HG03354 (cell line): ENCODE results near the gene COBL.

Source experiments
- ATAC-seq: cut with Tn5 transposase; IDR thresholded peaks from one replicate; pipeline ENCODE4 v1.9.1; 2021; ENCODE audit warnings: mild to moderate bottlenecking; ENCODE audit not compliant: unreplicated experiment, poor library complexity, severe bottlenecking

COBL gene

DNA sequence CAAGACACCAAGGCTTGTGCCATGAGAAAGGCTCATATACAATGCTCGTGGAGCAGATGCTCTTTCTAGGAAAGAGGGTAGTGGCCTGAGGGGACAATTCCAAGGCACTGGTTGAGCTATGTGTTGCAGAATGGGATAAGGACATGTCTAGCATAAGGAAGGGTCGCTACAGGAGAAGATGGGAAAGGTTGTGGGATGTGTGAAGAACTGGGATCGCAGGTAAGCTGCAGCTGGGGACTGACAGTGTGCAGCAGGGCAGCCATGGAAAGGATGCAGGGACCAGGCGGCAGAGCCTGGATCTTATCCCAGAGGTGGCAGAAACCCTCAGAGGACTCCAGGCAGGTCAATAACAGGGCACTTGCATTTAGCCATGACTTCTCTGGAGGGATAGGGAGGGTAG, 56.1 kb downstream of the COBL start:
- ATAC-seq, result no peak

- ATAC-seq, result no peak
Measured at GRCh38 chr7:51259766-51260165, 56.8 kb downstream of the COBL start.

GRCh38 chr7:51256916-51257315, 59.7 kb downstream of the COBL start:
- ATAC-seq, result no peak

GRCh38 chr7:51256209-51256781, 60.3 kb downstream of the COBL start:
- no peak for ATAC-seq

DNA sequence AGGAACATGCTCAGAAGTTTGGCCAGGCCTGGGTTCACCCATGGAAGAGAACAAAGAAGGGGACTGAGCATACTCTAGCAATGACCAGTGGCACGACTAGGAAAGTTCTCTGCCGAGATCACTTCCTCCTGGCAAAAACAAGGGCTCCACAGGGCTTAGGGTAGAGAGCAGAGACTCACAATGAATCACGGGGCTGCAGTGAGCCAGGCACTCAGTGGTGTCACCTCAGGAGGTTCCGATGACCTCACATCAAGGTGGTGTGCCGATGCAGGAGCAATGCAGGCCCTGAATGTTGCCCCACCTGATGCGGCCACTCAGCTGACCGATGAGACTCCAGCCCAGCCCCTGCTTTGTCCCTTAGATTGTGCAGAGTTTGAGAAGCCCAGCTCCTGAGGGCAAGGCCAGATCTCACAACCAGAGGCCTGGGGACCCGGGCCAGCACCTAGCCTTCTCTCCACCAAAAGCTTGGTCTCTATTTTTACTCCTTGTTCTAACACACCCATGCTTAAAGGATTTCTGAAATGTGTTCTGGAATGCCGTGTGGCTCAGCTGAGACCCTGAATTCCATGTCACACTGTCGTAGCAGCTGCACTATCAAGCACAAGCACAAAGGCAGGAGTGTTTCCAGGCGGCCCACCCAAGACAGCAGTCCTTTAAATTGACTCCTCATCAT, 60.9 kb downstream of the COBL start:
- ATAC-seq, result no peak

DNA sequence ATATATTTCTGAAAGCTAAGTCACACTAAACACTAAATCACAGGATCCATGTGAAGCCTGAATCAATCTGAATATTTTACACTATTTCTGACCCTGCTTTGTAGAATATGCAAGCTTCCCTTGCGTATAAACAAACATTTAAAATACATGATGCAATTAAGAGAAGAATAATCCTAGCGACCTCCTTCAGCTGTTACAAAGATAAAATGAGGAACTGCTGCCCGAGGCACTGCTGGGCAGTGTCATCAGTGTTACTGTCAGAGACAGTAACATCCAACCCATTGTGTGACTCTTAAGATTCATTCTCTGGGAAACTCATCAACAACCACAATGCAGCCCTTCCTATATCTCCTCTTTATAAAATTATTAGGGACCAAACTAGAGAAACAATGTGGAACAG, 61.6 kb downstream of the COBL start:
- no peak for ATAC-seq

DNA sequence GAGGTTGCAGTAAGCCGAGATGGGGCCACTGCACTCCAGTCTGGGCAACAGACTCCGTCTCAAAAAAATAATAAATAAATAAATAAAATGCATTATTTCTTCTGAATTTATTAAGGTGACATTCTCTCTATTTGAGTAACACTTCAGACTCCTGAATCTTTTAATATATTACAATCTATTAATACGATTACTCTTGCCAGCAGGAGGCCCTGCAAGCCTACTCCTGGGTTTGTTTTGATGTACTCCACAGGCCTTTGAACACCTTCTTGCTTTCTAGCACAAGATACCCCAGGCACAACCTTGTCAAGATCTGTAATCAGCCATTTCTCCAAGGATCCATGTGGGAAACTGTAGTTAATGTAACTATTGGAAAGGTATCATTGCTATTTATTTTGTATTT, 63.5 kb downstream of the COBL start:
- no peak for ATAC-seq

DNA sequence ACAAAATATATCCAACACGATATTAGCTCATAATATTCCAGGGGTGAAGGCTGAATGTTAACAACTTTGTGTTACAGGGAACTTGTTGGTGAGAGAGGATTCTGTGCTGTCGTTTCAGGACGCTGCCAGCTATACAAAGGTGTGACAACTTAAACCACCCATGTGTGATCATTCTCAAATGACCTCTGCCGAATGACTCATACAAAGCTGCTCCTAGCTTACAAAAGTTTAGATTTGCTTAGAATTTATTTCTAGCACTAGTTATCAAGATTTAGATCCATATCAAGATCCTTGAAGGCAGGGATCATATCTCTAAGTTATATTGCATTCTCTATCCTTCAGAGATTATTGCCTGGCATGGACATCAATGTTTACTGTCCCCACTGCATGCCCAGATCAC, 65.3 kb downstream of the COBL start:
- no peak for ATAC-seq

DNA sequence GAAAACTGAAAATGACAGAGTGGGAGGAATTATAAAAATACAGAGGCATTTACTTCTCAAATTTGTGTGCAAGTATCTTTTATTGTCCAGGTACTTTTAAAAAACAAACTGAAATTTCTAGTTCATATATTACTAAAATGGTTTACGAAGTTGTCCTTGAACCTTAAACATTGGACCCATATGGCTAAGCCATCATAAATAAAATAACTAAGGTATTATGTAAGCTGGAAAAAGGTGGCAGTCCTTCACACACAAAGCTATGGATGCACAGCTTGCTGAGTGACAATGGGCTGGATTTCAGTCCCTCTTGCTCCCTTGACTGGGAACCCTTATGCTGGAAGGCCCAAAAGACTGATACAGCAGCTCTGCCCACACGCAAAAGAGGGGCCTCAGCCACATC, 66.1 kb downstream of the COBL start:
- no peak for ATAC-seq

- no peak for ATAC-seq
Measured at GRCh38 chr7:51249991-51250390, 66.6 kb downstream of the COBL start.

GRCh38 chr7:51249187-51249945, 67.2 kb downstream of the COBL start:
- no peak for ATAC-seq

GRCh38 chr7:51246258-51247245, 70.1 kb downstream of the COBL start:
- ATAC-seq, result no peak

DNA sequence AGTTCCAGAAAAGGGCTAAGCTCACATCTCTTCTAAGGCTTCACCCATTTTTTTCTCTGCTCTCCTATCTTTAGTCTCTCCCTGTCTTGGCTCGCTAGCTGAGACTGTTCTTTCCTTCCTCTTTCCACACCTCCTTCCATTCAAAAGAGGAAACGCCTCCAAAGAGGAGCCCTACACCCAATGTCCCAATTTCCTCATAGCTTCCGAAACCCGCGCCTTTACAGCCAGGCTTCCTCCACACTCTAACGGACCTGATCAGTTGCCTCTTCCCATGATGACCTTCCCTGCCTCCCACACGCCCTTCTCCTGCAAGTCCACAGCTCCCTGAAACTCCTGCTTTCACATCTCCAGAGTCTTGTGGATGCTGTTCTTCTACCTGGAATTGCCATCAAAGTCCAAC, 71.7 kb downstream of the COBL start:
- ATAC-seq, result no peak

GRCh38 chr7:51244053-51244452, 72.6 kb downstream of the COBL start:
- no peak for ATAC-seq

GRCh38 chr7:51243631-51244030, 73.0 kb downstream of the COBL start:
- no peak for ATAC-seq

DNA sequence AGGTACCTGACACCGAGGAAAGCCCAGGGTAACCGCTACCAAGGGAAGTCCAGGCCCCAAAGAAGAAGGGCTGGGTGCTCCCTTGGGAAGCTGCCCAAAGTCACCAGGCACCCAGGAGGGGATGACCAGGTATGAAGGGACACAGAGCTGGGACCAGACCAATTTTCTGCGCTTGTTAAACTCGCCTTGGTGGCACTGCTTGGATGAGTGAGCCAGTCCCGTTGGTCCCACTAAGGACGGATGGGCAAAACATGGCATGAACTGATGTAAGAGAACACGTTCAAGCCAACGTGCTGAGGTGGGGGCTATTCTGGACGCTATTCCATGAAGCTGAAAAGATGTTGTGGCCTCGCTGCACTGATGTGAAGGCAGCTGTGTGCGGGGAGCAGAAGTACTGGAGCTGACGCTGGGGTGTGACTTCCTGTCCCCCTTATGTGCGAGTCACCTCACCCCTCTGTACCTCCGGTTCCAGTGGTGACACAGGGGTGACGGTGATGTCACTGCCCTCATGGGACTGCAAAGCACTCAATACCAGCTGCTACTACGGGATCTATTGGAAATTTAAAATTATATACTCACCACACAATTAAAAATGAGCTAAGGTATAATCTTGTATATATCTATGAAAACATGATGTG, 73.6 kb downstream of the COBL start:
- no peak for ATAC-seq

DNA sequence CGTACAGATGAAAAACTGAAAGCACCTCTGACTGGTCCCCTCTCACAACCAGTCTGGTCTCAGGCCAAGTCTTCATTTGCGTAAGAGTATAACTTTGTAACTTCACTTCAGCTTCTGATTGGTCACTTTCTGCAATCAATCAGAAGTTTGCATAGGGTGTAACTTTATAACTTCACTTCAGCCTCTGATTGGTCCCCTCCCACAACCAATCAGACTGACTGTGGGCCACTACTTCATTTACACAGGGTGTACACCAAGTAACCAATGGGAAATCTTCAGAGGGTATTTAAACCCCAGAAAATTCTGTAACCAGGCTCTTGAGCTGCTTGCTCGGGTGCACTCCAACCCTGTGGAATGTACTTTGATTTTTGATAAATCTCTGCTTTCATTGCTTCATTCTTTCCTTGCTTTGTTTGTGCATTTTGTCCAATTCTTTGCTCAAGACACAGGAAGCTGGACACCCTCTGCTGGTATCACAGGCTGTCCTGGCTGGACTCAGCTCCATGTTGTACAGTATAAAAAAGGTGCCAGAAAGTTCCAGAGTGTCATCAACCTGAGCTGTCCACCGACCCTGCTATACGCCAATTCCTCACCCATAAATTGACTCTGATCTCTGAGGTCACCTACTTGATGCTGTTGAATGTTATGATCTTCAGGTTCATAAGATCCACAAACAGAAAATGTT, 74.5 kb downstream of the COBL start:
- ATAC-seq, result no peak

DNA sequence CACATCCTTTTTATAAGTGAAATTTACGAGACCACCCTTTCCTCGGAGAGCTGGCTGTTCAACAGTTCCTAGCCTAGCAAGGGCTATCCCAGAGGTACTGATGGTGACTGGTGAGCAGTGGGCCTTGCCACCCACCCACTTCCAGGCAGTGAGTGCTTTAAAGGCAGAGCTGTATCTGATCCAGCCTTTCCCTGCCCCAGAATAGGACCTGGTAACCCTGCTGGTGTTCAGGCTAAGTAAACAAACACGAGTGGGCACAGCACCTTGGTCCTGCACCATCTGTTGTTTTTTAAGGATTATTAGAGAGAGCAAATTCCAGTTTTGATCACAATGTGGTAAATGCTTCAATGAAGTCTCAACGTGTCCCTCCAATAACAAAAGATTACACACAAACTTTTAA, 75.7 kb downstream of the COBL start:
- ATAC-seq, result no peak

DNA sequence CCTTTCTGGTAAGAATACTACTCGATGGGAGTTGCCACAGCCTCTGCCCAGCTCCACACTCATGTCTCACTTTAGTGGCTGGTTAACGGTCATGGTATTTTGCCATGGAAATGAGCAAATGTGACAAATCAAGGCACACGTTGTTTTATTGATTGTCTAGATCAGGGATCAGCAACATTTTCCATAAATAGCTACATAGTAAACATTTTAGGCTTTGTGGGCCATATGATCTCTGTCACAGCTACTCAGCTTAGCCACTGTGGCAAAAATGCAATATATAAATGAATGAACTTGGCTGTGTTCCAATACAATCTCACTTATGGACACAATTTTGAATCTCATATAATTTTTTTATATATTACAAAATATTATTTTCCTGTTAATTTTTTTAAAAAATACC, 76.9 kb downstream of the COBL start:
- no peak for ATAC-seq
